ENCODE measurements around the gene MPP1. TPM values are rescaled to one million over a fixed set of nuclear protein-coding genes. Genes with fewer than 3 reads are reported as not detected.
A peak's percentile ranks its signal among the peaks of the same experiment; 100 is the strongest.
"Not testable (repeated sequence)": the region's sequence is repeated elsewhere in the genome, so short reads cannot be mapped to it uniquely, and the experiment has no call there.

MPP1 gene
- total RNA-seq, 2 experiments from 2014 or later: 22.5 to 24.9 TPM

GRCh38 chrX:154833746-154834274 is 28.5 kb upstream of the MPP1 start:
- ATAC-seq: no peak
- Mint-ChIP-seq H3K9me3 (no peaks in the 10 kb centered on the region), H3K4me3 (no peak overlapping the region), H3K27me3 (no peaks in the 10 kb centered on the region), H3K36me3 (ENCODE audit: low read depth) (no peaks in the 10 kb centered on the region), H3K27ac (no peak overlapping the region), H3K4me1 (ENCODE audit: low read depth) (peaks cover 17% of the 10 kb centered on the region)
- intact Hi-C loops (cut with micrococcal nuclease): no loop called here
- ChIA-PET CTCF (interaction anchor here (0.7 to 1.5 kb wide), 2 partner anchors 21 to 85 kb away, joined by 3 read pairs; no protein-coding TSS in a partner anchor), POLR2A (interaction anchor here (0.6 kb wide), 1 partner anchor 285 kb away, joined by 3 read pairs; no protein-coding TSS in a partner anchor)
- DNase-seq: no peak
- TF ChIP-seq CTCF (IDR thresholded peaks at IDR 0.05): no peak

GRCh38 chrX:154829926-154830442 is 24.7 kb upstream of the MPP1 start:
- intact Hi-C loops (cut with micrococcal nuclease): no loop called here
- POLR2A ChIA-PET: no interaction called here
- CTCF ChIA-PET: no interaction called here
- Mint-ChIP-seq H3K36me3 (ENCODE audit: low read depth) (no peaks in the 10 kb centered on the region), H3K9me3 (no peaks in the 10 kb centered on the region), H3K27ac (no peak overlapping the region), H3K27me3 (no peaks in the 10 kb centered on the region), H3K4me3 (no peak overlapping the region), H3K4me1 (ENCODE audit: low read depth) (peaks cover 21% of the 10 kb centered on the region)
- ATAC-seq (no peak), DNase-seq (no peak)
- no peak for TF ChIP-seq CTCF (IDR thresholded peaks at IDR 0.05)

- CTCF ChIA-PET: no interaction called here
- Mint-ChIP-seq H3K27me3 (no peaks in the 10 kb centered on the region), H3K9me3 (no peaks in the 10 kb centered on the region), H3K4me1 (ENCODE audit: low read depth) (peaks cover 21% of the 10 kb centered on the region), H3K27ac (no peak overlapping the region), H3K36me3 (ENCODE audit: low read depth) (no peaks in the 10 kb centered on the region), H3K4me3 (no peak overlapping the region)
- POLR2A ChIA-PET: interaction anchor here (0.5 kb wide), 1 partner anchor 65 kb away, joined by 3 read pairs; no protein-coding TSS in a partner anchor
- DNase-seq (no peak), ATAC-seq (no peak)
- intact Hi-C loops (cut with micrococcal nuclease): no loop called here
- TF ChIP-seq CTCF (IDR thresholded peaks at IDR 0.05): no peak
Measured at GRCh38 chrX:154829134-154829533, 23.8 kb upstream of the MPP1 start.

GRCh38 chrX:154828016-154828408 is 22.7 kb upstream of the MPP1 start:
- CTCF ChIA-PET: interaction anchor here (2.0 kb wide), 1 partner anchor 14 kb away, joined by 8 read pairs; no protein-coding TSS in a partner anchor
- no peak for TF ChIP-seq CTCF (IDR thresholded peaks at IDR 0.05)
- POLR2A ChIA-PET: no interaction called here
- H3K9me3 Mint-ChIP-seq: no peaks in the 10 kb centered on the region
- intact Hi-C loops (cut with micrococcal nuclease): no loop called here
- no peaks in the 10 kb centered on the region for H3K36me3 Mint-ChIP-seq (ENCODE audit: low read depth)
- no peak for ATAC-seq
- no peaks in the 10 kb centered on the region for H3K27me3 Mint-ChIP-seq
- peaks cover 21% of the 10 kb centered on the region for H3K4me1 Mint-ChIP-seq (ENCODE audit: low read depth)
- no peak overlapping the region for H3K4me3 Mint-ChIP-seq
- no peak overlapping the region for H3K27ac Mint-ChIP-seq
- no peak for DNase-seq

GRCh38 chrX:154827194-154828015 is 22.1 kb upstream of the MPP1 start:
- Mint-ChIP-seq H3K27ac (no peak overlapping the region), H3K27me3 (no peaks in the 10 kb centered on the region), H3K9me3 (no peaks in the 10 kb centered on the region), H3K36me3 (ENCODE audit: low read depth) (no peaks in the 10 kb centered on the region), H3K4me3 (no peak overlapping the region), H3K4me1 (ENCODE audit: low read depth) (peaks cover 21% of the 10 kb centered on the region)
- no peak for DNase-seq
- ChIA-PET CTCF (interaction anchor here (2.0 kb wide), 1 partner anchor 14 kb away, joined by 8 read pairs; no protein-coding TSS in a partner anchor), POLR2A (interaction anchor here (0.9 kb wide), 1 partner anchor 76 kb away, joined by 3 read pairs; the partner anchor contains the start of gene GAB3)
- TF ChIP-seq CTCF (IDR thresholded peaks at IDR 0.05): no peak
- ATAC-seq: peak; percentile 64
- intact Hi-C loops (cut with micrococcal nuclease): no loop called here

GRCh38 chrX:154825586-154825985 is 20.3 kb upstream of the MPP1 start:
- peaks cover 21% of the 10 kb centered on the region for H3K4me1 Mint-ChIP-seq (ENCODE audit: low read depth)
- H3K36me3 Mint-ChIP-seq (ENCODE audit: low read depth); H3K9me3 Mint-ChIP-seq; H3K27me3 Mint-ChIP-seq; intact Hi-C loops (cut with micrococcal nuclease); H3K27ac Mint-ChIP-seq; DNase-seq; ATAC-seq; H3K4me3 Mint-ChIP-seq; CTCF ChIA-PET; POLR2A ChIA-PET: not testable (repeated sequence)

All from activated CD8-positive, alpha-beta T cell treated with anti-CD3 and anti-CD28 coated beads for 36 hours (primary cell).